Ecto neural progenitor cell (in vitro differentiated cells): Measurements from ENCODE around the gene TOB1.
A peak's percentile ranks its signal among the peaks of the same experiment; 100 is the strongest.

Source experiments
- DNase-seq: peaks from one replicate; pipeline ENCODE4 v3.0.0-alpha.2; 2018; ENCODE audit warnings: low spot score

Gene TOB1

DNA sequence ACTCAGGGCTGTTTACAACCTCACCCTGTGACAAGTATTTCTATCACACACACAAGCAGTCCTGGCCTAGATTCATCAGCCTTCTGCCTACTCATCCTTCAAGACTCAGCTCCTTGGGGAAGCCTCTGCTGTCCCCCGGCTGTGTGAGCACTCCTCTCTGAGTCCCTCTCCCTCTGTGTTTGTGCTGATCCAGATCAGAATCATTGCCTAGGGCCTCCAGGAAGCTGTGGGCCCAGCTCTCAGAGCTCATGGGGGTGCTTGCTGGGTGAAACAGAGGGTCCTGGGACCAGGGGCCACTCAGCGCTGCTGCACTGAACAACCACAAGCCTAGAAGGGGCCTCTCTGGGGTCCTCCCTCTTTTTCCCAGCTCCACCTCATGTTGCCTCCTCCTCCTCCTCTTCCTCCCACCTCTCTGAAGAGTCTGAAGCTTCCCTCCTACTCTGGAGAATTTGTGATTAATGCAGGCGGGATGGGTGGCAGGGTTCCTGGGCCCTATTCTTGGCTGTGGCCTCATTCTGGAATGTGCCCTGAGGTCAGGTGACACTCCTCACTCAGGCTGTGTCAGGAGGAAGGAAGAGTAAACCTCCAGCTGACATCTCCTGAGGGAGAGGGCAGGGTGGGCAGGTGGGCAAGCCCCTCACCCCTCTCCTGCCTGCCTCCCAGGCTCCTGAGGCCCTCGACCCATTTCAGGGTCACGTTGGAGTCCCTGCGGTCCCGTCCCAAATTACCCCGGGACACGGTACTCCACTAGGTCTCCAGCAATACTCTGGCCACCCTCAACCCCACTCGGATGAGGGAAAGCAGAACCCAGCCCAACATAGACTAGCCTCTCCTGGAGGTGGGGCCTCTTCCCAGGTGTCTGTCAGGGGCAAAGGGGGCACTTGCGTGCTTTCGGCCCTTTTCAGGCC, 20.7 kb downstream of the TOB1 start:
- peak; percentile 47 for DNase-seq

DNA sequence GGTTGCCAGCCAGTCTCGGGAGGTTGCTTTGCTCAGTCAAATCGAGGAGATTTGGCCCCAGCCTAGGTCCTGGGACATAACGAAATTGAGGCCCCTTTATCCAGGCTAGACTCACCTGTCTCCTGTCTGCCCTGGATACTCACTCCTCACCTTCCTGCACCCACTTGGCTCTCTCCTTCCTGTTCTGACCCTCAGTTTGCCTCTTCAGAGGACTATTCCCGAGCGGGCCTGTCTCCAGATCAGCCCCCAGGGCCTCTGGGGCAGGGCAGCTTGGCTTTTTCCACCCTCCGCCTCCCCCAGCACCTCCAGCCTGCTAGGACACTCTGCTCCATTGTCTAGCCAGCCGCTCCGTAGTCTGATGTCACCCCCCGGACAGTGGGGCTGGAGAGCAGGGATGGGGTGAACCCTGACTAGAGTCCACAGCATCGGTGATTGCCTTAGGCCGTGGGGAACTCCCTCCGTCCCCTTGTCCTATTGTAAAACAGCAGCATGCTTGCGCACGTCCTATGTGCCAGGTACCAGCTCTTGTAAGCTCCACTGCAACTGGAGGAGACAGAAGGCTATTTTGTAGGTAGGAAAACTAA, 21.9 kb downstream of the TOB1 start:
- DNase-seq: peak; percentile 52

DNA sequence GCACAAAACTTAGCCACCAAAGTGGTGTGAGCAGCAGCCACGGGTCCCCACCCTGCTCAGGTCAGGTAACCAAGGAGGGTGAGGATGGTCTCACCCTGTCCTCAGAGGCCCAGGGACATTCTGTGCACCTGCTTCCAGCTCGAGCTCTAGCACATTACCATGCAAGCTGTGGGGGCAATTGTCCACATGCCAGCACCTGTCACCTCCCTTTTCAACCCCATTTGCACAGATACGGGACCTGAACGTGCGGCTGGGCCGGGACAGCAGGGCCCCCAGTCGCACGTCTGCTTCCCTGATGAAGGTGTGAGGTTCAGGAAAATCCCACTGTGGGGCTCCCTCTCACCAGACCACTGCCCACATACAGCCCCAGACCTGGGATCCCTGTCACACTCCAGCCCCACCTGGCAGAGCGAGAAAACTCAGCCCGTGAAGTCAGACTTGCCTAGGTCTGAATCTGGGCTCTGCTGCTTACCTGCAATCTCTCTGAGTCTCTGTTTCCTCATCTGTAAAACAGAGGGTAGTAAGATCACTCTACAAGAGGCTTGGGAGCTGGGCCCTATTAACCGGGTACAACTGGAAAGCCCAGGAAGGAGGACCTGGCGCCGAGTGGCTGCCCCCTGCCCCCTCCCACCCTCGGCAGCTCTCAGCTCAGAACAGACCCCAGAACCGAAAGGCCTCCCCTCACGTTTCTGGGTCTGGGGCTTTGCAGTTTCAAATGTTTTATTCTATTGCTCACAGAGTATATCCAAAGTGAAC, 22.8 kb downstream of the TOB1 start:
- DNase-seq: peak; percentile 45

DNA sequence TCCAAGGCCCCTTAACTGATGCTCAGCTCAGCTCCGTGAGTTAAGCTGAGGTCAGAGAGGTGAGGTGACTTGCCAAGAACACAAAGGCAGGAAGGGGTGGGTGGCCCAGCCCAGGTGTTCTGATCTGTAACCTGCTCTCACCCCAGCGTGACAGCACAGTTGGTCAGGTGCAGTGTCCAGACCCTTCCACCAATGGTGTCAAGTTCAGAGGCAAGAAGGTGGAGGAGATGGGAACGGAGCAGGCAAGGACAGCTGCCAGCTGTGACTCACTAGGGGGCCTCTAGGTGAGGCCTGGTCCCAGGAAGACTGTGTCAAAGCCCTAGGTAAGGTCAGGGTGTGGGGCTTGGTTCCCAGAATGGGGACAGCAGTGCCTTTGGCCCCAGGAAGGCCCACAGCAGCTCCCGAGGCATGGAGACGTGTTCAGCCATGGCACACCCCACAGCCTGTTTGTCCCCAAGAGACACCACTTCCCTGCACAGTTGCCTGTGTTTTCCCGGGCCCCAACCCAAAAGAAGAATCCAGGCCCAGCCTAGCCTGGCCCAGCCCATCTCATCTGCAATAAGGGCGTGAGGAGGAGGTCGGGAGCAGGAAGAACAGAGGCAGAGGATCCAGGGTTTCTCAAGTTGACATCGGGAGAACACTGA, 23.5 kb downstream of the TOB1 start:
- peak; percentile 50 for DNase-seq

DNA sequence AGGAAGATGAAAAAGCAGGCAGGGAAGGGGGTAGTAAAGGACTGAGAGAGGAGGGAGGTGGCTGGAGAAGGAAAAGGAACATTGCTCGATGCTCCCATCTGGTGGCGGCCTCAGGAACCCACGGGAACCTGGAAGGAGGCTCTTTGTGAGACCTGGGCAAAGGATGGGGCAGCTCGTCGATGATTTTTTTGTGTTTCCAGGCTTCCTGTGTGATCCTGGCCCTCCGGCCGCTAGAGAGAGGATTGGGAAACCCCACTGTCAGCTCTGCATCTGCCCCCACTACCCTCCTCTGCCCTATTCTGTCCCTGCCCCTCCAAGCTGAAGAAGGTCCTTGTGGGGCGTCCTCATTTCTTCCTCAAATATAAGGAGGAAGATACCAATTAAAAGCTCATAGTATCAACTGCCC, 24.2 kb downstream of the TOB1 start:
- DNase-seq: peak; percentile 89

DNA sequence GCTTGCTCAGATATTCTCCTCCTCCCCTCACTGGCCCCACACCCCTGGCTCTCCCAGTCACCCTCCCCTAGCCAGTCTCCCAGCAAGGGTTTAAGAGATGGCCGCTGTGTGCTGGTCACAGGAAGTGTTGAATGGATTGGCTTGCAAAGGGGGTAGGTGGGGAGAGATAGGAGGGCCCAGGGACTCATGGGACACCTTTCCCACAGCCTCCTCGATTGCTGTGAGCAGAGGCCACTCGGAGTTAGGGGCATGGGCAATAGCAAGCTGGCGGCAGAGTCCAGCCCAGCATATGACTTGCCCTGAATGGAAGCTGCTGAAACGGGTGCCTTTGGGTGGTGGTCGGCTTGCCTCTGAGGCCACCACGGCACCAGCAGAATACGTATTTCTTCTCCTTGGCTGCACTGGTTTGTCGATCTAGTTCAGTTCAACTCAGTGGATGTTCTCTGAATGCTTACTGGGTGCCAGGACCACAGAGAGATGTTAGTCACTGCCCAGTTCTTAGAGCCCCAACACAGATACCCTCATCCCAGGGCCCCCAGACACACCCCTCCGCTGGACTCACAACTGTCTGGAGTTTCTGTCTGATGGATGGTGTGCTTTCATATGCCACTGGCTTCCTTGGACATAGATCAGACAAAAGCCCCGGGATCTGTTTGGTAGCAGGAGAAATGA, 24.7 kb downstream of the TOB1 start:
- DNase-seq: no peak

DNA sequence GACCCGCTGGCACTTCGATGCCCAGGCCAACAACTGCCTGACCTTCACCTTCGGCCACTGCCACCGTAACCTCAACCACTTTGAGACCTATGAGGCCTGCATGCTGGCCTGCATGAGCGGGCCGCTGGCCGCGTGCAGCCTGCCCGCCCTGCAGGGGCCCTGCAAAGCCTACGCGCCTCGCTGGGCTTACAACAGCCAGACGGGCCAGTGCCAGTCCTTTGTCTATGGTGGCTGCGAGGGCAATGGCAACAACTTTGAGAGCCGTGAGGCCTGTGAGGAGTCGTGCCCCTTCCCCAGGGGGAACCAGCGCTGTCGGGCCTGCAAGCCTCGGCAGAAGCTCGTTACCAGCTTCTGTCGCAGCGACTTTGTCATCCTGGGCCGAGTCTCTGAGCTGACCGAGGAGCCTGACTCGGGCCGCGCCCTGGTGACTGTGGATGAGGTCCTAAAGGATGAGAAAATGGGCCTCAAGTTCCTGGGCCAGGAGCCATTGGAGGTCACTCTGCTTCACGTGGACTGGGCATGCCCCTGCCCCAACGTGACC, 25.8 kb downstream of the TOB1 start:
- no peak for DNase-seq

DNA sequence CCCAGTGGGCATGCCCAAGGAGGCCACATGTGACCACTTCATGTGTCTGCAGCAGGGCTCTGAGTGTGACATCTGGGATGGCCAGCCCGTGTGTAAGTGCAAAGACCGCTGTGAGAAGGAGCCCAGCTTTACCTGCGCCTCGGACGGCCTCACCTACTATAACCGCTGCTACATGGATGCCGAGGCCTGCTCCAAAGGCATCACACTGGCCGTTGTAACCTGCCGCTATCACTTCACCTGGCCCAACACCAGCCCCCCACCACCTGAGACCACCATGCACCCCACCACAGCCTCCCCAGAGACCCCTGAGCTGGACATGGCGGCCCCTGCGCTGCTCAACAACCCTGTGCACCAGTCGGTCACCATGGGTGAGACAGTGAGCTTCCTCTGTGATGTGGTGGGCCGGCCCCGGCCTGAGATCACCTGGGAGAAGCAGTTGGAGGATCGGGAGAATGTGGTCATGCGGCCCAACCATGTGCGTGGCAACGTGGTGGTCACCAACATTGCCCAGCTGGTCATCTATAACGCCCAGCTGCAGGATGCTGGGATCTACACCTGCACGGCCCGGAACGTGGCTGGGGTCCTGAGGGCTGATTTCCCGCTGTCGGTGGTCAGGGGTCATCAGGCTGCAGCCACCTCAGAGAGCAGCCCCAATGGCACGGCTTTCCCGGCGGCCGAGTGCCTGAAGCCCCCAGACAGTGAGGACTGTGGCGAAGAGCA, 26.4 kb downstream of the TOB1 start:
- DNase-seq: peak; percentile 49

DNA sequence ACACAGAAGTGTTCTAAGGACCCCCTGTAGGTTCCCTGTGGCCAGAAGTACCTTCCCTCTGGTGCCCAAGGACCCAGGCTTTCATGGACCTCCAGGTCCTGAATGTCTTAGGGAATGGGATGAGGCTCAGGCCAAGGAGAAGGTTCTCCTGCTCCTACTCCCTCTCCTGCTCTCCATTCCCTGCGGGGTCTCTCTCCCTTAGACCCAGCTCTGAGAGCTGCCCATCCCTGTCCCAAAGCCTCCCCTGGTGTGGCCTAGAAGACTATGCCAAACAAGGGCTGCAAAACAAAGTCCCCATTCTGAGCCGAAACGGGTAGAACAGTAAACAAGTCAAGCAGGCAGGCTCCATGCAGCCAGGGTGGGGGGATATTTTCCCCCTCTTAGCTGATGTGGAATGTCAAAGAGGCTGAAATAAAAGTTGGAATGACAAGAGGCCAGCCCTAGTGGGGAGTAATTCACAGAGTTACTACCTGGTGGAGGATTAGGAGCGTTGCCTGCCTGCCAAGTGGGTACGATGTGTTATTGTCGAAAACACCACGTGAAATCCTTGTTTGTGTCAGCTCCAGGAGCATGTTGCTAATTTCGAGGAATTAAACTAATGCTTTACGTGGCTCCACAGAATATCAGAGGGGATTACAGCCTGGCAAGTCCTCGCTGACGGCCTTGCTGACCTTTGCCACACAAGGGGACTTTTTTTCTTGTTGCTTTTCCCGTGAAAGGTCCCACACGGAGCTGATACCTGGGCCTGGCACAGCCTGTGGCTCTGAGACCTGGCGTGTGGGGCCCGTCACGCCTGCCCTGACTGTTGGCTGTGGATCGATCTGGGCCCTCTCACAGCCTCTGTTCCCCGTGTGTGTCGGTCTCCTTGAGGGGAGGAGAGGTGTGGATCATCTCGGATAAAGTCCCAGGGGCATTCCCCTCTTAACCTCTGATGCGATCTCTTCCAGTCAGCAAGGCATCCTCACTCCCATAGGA, 27.9 kb downstream of the TOB1 start:
- DNase-seq: no peak

DNA sequence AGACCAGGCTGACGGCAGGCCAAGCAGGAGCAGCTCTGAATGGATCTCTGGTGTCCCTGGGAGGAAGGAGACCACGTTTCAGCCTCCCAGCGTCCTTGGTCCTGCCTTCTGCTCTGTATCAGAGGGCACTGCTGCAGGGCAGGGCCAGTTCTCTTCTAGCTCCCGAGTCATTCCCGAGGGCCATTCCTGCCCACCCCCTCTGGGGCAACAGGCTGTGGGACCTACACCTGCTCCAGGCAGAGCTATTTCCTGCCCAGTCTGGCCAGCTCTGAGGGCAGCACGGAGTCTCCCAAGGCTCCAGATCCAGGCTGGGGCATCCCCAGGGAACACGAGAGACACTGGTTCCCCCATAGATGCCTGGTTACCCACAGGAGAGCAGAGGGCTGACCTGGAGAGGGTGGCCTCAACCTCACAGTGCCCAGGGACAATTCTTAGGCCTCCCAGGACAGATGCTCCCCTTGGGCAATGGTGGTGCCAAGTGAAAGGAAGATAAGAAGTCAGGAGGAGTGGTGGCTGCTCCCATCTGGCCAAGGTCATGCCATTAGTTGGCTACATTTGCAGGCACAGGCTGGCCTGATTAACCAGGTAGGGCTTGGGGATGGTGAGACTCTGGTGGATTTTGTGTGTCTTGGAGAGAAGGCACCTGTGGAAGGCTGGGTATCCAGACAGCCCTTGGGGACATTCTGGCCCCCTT, 28.7 kb downstream of the TOB1 start:
- DNase-seq: no peak

DNA sequence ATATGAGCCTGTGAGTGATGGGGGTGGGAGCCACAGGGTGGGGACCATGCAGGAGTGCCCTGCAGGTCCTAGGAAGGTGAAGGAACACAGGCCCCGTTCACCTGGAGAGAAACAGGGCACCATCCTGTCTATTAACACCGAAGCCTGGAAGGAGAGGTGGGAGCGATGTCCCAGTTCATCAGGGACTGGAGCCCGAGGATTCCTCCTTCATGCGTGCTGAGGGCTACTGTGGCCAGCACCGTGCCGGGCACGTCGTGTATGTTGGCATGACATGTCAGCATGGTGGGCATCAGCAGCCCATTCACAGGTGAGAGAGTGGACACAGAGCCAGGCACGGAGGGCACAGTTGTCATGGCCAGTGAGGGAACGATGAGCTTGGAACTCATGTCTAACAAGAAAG, 29.3 kb downstream of the TOB1 start:
- DNase-seq: no peak

DNA sequence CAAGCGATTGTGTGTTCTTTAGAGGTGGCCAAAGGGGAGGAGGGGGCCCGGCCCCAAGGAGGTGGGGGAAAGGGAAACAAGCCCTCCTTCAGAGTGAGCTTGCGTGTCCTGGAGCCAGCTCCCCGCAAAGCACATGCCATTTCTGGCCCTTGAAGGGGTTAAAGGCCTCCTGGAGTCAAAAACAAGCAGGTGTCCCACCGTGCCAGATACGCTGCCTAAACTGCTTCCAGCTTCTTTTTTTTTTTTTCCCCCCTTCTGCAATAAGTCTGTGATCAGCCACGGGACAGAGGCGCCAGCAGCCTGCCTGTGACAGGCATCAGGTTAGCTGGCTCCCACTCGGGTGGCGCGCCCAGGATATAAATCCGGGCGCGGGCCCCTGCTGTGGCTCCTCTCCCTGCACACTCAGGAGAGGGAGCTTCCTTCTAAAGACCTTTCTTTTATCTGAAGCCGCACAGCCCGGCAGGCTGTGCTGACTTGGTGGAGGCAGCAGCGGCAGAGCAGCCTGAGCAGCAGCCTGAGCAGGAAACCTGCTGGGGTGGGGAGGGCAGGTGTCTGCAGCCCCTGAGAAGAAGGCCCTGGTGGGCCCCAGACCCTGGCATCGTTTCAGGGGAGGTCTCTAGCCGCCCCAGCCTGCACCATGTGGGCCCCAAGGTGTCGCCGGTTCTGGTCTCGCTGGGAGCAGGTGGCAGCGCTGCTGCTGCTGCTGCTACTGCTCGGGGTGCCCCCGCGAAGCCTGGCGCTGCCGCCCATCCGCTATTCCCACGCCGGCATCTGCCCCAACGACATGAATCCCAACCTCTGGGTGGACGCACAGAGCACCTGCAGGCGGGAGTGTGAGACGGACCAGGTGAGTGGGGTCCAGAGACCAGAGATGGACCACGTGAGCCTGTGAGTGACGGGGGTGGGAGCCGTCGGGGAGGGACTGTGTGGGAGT, 30.6 kb downstream of the TOB1 start, which contains the start of gene WFIKKN2:
Gene WFIKKN2, plus strand, starts transcription at position 286 of the 934 bp plus-strand sequence. Its CDS starts 352 bp downstream, at position 638.
- DNase-seq: no peak

DNA sequence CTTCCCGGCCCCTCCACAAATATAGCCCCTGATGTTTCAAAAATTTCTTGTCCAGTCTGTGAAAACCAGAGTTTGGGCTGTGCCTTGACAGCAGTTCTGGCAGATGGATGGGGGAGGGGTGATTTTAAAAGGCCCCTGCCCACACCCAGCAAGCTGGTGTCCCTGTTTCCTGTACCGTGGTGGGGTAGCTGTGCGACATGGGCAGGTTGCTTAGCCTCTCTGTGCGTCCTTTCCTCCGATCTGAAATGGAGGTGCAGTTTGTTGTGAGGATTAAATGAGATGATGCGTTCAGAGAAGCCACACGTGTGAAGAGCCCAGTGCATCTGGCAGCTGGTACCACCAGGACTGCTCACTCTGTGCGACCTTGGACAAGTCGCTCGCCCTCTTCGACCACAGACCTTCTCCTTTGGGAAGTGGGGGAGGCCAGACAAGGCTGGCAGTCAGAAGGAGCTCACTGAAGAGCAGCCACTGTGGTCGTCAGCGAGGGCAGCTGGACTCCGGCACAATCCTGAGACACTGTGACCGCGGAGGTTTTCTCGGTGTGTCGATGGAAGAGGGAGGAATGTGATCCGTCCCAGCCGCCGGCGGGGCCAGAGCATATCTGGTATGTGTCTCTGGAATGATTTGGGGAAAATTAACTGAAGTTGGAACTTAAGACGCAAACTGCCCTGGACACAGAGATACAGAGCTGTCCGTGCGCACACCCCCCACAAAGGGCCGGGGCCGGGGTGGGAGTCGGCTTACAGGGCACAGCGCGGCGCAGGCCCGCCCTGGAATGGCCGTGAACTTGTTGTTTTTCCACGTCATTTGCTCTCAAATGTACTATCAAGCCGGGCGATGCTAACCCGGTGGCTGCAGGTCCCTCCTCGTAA, 31.5 kb downstream of the TOB1 start:
- no peak for DNase-seq

DNA sequence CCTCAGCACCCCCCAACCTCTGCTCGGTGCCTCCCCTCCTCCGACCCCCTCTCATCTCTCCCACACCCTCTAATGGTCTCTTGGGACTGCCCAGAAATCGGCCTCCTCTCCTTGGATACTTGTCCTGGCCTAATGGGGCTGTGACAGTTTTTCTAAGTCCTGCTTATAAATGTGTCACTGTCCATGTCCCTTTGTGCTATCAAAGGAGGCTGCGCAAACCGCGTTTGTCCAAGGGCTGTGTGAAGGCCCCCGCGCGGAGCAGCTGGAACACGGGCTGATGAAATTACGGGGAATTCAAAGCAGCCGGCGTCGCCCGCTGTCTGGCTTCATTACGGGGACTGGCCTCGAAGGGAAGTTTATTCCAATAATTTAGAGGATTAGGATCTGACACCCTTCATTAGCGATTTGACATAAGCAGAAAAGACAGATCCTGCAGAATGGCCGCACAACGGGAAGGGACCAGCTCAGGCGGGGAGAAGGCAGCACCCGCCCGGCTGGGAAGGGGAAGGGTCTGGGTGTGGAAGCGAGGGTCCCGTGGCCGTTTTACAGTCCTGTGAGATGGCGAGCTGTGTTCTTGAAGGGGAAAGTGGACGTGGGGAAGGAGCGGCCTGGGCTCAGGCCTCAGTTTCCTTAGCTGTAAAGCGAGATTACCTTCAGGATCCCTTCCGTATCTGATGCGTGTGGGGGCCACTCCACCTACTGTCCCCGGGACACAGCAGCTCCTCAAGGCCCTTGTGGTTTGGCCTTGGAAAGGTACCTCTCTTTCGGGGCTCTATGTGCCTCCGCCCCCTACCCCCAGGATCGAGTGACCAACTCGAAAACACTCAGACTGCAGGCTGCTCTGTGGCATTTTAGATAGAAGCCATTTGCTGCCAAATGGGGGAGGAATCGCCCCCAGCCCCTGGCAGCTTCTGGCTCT, 32.4 kb downstream of the TOB1 start:
- DNase-seq: no peak

DNA sequence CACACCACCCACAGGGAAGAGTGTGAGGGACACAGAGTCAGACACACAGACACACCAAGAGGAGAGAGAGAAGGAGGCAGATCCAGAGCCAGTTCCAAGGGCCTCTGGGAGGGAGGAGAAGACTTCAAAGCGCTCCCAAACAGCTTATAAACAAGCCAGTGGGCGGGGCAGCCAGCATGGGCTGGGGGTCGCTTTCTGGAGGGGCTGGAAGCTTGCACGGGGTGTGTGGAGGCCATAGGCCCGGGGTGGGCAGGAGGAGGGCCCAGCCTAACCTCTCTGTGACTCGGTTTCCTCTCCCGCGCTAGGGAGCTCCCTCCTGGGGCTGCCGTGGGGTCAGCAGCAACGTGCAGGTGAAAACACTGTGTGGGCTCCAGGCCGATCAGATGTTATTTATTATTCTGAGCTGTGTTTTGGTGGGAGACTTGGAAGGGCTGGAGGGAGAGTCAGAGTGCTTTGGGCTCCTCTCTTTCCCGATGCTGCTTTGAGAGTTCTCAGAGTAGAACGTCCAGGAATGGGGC, 33.2 kb downstream of the TOB1 start:
- DNase-seq: no peak
